Measurements from ENCODE around the gene CBARP. TPM values are rescaled to one million over a fixed set of nuclear protein-coding genes. Genes with fewer than 3 reads are reported as not detected.
A peak's percentile ranks its signal among the peaks of the same experiment; 100 is the strongest.

Gene CBARP
- total and polyA plus RNA-seq, 2 of the 13 experiments (the other 11 are each of a cell fraction or from before 2014, with no cell fraction given), result 1.2 to 1.4 TPM

- no peak for TF ChIP-seq ZNF644 (CRISPR knock-in tag; IDR thresholded peaks at IDR 0.05; ENCODE audit: low read depth)
- no peak; the same call in none of the 2 replicates for TF ChIP-seq POLR2AphosphoS5 (IDR thresholded peaks at IDR 0.05; ENCODE audit: low read depth, low read length)
- no peak for TF ChIP-seq ZNF598 (CRISPR knock-in tag; IDR thresholded peaks at IDR 0.05; ENCODE audit: borderline replicate concordance)
- no peak for TF ChIP-seq HIC2 (CRISPR knock-in tag; IDR thresholded peaks at IDR 0.05; ENCODE audit: low read depth)
- TF ChIP-seq CEBPB (IDR thresholded peaks at IDR 0.05; ENCODE audit: borderline replicate concordance, low read depth, low read length), result no peak
- no peak for TF ChIP-seq HDAC2 (CRISPR knock-in tag; IDR thresholded peaks at IDR 0.05)
- no peak for TF ChIP-seq ZBTB20 (CRISPR knock-in tag; IDR thresholded peaks at IDR 0.05; ENCODE audit: borderline replicate concordance, low read depth)
Observed at GRCh38 chr19:1269478-1270212, 31.8 kb upstream of the CBARP start (continued).

GRCh38 chr19:1269065-1269477 is 31.3 kb upstream of the CBARP start, which contains the start of gene CIRBP:
CIRBP (plus strand) TSS chr19:1269332; CDS start chr19:1270934, 1,602 bp downstream.
- BruUV-seq (replicated peaks), result no TSS peak
- Histone ChIP-seq H3K4me2 (ENCODE audit: low read depth, low read length) (peak within 1 kb of the TSS; percentile 100), H3K36me3 (replicated peaks in 1 of 2; ENCODE audit: control insufficient read depth in 1 of 2, insufficient read depth in 2 of 2, low read length in 2 of 2) (peaks cover 15 to 36% of the 10 kb centered on the region in 2 experiments), H3K4me1 (ENCODE audit: insufficient read depth, low read length) (peaks cover 78% of the 10 kb centered on the region), H3K9ac (ENCODE audit: insufficient read depth, low read depth, low read length) (peak within 1 kb of the TSS; percentile 90), H3K9me3 (ENCODE audit: low read length) (no peaks in the 10 kb centered on the region), H4K20me1 (ENCODE audit: insufficient read depth, low read length) (peaks cover 36% of the 10 kb centered on the region), H2AFZ (ENCODE audit: low read length) (no peak within 1 kb of the TSS), H3K79me2 (ENCODE audit: insufficient read depth, low read length) (peaks cover 34% of the 10 kb centered on the region), H3K27me3 (ENCODE audit: control insufficient read depth in 1 of 2, insufficient read depth in 2 of 2, low read length in 2 of 2) (no peaks in the 10 kb centered on the region), H3K27ac (ENCODE audit: extremely low read length, insufficient read depth, low read length) (peak within 1 kb of the TSS; percentile 85), H3K4me3 (replicated peaks in 1 of 3; ENCODE audit: insufficient read depth in 1 of 3, low read depth in 2 of 3, low read length in 3 of 3) (peak within 1 kb of the TSS; percentile 59 to 83 (median 62))
- FAIRE-seq (peak; percentile 37), DNase-seq (ENCODE audit: low spot score) (peak; percentile 96), ATAC-seq (peak; percentile 45)
- intact Hi-C loops (cut with micrococcal nuclease; ENCODE audit: unreplicated experiment), result loop anchor here (1.0 kb wide), 1 partner anchor 25 kb away; no protein-coding TSS in a partner anchor
- WGBS (ENCODE audit: low lambda C conversion rate), result no CpG with 5 or more reads among the region's 50 CpGs
- POLR2A ChIA-PET, result interaction anchor here (0.5 to 11.5 kb wide), 53 partner anchors 10 to 409 kb away, joined by 3 to 668 read pairs (median 5); partner anchors contain the start of genes ARHGAP45, ATP5F1D, CBARP and CNN2
- in situ Hi-C loops (cut with HindIII; ENCODE audit: extremely low pct_ligation_motif_present, low pct_unique_long_range_greater_than_20kb), result no loop called here
- CTCF ChIA-PET (ENCODE audit: low intra/inter-chr PET ratio, low total read pairs), result no interaction called here
- no peak for TF ChIP-seq RFXANK (CRISPR knock-in tag; IDR thresholded peaks at IDR 0.05)
- TF ChIP-seq FOXK1 (CRISPR knock-in tag; IDR thresholded peaks at IDR 0.05; ENCODE audit: borderline replicate concordance, low read depth), result no peak; the same call in 1 of the 2 replicates
- TF ChIP-seq ATF6 (CRISPR knock-in tag; conservative IDR thresholded peaks at IDR 0.05), result no peak
- no peak for TF ChIP-seq RNF219 (CRISPR knock-in tag; IDR thresholded peaks at IDR 0.05)
- TF ChIP-seq RAD51 (IDR thresholded peaks at IDR 0.05; ENCODE audit: borderline replicate concordance), result no peak
- 0 out of 2 replicates have a peak, but pooled peaks have one; percentile 7 for TF ChIP-seq MIER2 (CRISPR knock-in tag; IDR thresholded peaks at IDR 0.05)
- no peak for TF ChIP-seq NR1H2 (CRISPR knock-in tag; IDR thresholded peaks at IDR 0.05; ENCODE audit: borderline replicate concordance, low read depth)
- peak; percentile 59; the same call in 1 of the 2 replicates for TF ChIP-seq MED13 (CRISPR knock-in tag; IDR thresholded peaks at IDR 0.05)
